Measurements from ENCODE around the gene CEP68.

Gene CEP68

DNA sequence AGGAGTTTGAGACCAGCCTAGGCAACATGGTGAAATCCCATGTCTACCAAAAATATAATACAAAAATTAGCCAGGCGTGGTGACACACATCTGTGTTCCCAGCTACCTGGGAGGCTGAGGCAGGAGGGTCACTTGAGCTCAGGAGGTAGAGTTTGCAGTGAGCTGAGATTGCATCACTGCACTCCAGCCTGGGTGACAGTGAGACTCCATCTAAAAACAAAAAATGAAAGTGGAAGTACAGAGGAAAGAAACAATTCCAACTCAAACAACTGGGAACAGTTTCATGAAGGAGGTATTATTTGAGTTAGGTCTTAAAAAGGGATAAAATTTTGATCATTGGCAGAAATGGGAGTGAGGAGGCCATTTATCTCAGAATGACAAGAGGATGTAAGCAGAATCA is 80.0 kb downstream of the CEP68 start:
- H3K4me3 ChIP-seq (ENCODE audit: low read depth, low read length), result no peak overlapping the region
- TF ChIP-seq, protein P1, sequence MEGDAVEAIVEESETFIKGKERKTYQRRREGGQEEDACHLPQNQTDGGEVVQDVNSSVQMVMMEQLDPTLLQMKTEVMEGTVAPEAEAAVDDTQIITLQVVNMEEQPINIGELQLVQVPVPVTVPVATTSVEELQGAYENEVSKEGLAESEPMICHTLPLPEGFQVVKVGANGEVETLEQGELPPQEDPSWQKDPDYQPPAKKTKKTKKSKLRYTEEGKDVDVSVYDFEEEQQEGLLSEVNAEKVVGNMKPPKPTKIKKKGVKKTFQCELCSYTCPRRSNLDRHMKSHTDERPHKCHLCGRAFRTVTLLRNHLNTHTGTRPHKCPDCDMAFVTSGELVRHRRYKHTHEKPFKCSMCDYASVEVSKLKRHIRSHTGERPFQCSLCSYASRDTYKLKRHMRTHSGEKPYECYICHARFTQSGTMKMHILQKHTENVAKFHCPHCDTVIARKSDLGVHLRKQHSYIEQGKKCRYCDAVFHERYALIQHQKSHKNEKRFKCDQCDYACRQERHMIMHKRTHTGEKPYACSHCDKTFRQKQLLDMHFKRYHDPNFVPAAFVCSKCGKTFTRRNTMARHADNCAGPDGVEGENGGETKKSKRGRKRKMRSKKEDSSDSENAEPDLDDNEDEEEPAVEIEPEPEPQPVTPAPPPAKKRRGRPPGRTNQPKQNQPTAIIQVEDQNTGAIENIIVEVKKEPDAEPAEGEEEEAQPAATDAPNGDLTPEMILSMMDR (IDR thresholded peaks at IDR 0.05; ENCODE audit: low read depth, low read length), result no peak
